DND-41 (cell line): ENCODE data around the gene IGF2.

ENCODE experiments used
- ATAC-seq: fragments of 200-7000 bp; cut with Tn5 transposase; 3 replicates; pipeline ENCODE4 v1.9.1; 2021; ENCODE audit warnings: low read depth; ENCODE audit not compliant: insufficient read depth
- DNase-seq: peaks from one replicate; pipeline ENCODE4 v3.0.0-alpha.2; 2020
- H2AFZ ChIP-seq: 2 replicates; pipeline ENCODE4 v1.6.0; 2012; ENCODE audit warnings: low read depth, low read length
- H3K27ac ChIP-seq: 2 replicates; pipeline ENCODE4 v1.5.1; 2012; ENCODE audit warnings: low read length, inconsistent platforms
- H3K27me3 ChIP-seq: fragments of 200-600 bp; sonication (generic); 2 replicates; pipeline ENCODE4 v1.6.0; 2012; ENCODE audit warnings: low read length, mild to moderate bottlenecking, inconsistent platforms; ENCODE audit not compliant: insufficient read depth, poor library complexity
- H3K36me3 ChIP-seq: 2 replicates; pipeline ENCODE4 v1.5.1; 2012; ENCODE audit warnings: low read length, inconsistent platforms; ENCODE audit not compliant: insufficient read depth
- H3K4me1 ChIP-seq: 2 replicates; pipeline ENCODE4 v1.5.1; 2012; ENCODE audit warnings: mild to moderate bottlenecking, low read length; ENCODE audit not compliant: insufficient read depth
- H3K4me2 ChIP-seq: 2 replicates; pipeline ENCODE4 v1.6.0; 2012; ENCODE audit warnings: mild to moderate bottlenecking, moderate library complexity, low read length, inconsistent platforms; ENCODE audit not compliant: insufficient read depth
- H3K4me3 ChIP-seq, 2 experiments: fragments of 200-600 bp in 1 of 2; shearing (Covaris generic) in 1 of 2; 2 replicates each; pipeline ENCODE4 v1.5.1; 2012 to 2016; ENCODE audit warnings: inconsistent platforms in 2 of 2, low read length in 2 of 2, mild to moderate bottlenecking in 2 of 2, low read depth in 1 of 2, moderate library complexity in 1 of 2
- H3K79me2 ChIP-seq: 2 replicates; pipeline ENCODE4 v1.6.0; 2012; ENCODE audit warnings: low read length, inconsistent platforms; ENCODE audit not compliant: insufficient read depth
- H3K9ac ChIP-seq: 2 replicates; pipeline ENCODE4 v1.6.0; 2012; ENCODE audit warnings: low read depth, mild to moderate bottlenecking, inconsistent platforms, low read length, moderate library complexity
- H3K9me3 ChIP-seq: 2 replicates; pipeline ENCODE4 v1.5.1; 2012; ENCODE audit warnings: low read length, moderate library complexity, mild to moderate bottlenecking, inconsistent platforms; ENCODE audit not compliant: insufficient read depth, severe bottlenecking
- H4K20me1 ChIP-seq: 2 replicates; pipeline ENCODE4 v1.6.0; 2012; ENCODE audit warnings: low read length; ENCODE audit not compliant: insufficient read depth
- EZH2 ChIP-seq: IDR thresholded peaks from 3 replicates; pipeline ENCODE4 v1.6.1; 2012; ENCODE audit warnings: borderline replicate concordance, low read depth, mild to moderate bottlenecking, moderate library complexity, low read length, inconsistent platforms; ENCODE audit not compliant: severe bottlenecking
- TF ChIP-seq, protein P1 (sequence below): IDR thresholded peaks from 2 replicates; pipeline ENCODE4 v1.5.1; 2012; ENCODE audit warnings: borderline replicate concordance, low read length, moderate library complexity, mild to moderate bottlenecking; ENCODE audit not compliant: poor library complexity, severe bottlenecking; ENCODE audit errors: extremely low read depth

The IGF2 gene

DNA sequence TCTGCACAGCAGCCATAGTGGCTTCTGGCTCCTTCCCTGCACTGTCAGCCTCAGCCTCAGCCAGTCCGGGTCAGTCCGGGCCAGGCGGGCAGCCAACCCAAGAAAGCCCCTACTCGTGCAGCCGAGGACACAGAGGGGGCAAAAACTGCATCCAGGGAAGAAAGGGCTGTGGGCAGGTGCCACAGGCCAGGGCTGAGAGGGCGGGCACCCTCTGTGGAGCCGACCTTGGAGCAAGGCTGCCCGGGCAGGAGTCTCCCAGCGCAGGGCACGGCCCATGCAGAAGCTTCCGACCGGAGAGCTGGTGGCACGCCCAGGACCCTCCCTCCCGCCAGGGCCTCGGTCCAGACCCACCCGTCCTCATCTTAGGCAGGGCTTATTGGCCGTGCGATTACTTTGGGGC is 42.9 kb upstream of the IGF2 start:
- no peak overlapping the region for H3K27ac ChIP-seq
- no peak for DNase-seq
- no peaks in the 10 kb centered on the region; the same call in none of the 2 replicates for H4K20me1 ChIP-seq
- H3K27me3 ChIP-seq = no peaks in the 10 kb centered on the region
- TF ChIP-seq EZH2 = no peak
- TF ChIP-seq, protein P1, sequence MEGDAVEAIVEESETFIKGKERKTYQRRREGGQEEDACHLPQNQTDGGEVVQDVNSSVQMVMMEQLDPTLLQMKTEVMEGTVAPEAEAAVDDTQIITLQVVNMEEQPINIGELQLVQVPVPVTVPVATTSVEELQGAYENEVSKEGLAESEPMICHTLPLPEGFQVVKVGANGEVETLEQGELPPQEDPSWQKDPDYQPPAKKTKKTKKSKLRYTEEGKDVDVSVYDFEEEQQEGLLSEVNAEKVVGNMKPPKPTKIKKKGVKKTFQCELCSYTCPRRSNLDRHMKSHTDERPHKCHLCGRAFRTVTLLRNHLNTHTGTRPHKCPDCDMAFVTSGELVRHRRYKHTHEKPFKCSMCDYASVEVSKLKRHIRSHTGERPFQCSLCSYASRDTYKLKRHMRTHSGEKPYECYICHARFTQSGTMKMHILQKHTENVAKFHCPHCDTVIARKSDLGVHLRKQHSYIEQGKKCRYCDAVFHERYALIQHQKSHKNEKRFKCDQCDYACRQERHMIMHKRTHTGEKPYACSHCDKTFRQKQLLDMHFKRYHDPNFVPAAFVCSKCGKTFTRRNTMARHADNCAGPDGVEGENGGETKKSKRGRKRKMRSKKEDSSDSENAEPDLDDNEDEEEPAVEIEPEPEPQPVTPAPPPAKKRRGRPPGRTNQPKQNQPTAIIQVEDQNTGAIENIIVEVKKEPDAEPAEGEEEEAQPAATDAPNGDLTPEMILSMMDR = no peak
- peaks cover 12% of the 10 kb centered on the region for H3K4me1 ChIP-seq
- H3K4me2 ChIP-seq = no peak overlapping the region
- H3K9ac ChIP-seq = no peak overlapping the region
- H2AFZ ChIP-seq = no peak overlapping the region
- H3K4me3 ChIP-seq = no peak overlapping the region
- no peak for ATAC-seq
- H3K9me3 ChIP-seq = no peaks in the 10 kb centered on the region
- H3K79me2 ChIP-seq = no peaks in the 10 kb centered on the region
- no peaks in the 10 kb centered on the region for H3K36me3 ChIP-seq

DNA sequence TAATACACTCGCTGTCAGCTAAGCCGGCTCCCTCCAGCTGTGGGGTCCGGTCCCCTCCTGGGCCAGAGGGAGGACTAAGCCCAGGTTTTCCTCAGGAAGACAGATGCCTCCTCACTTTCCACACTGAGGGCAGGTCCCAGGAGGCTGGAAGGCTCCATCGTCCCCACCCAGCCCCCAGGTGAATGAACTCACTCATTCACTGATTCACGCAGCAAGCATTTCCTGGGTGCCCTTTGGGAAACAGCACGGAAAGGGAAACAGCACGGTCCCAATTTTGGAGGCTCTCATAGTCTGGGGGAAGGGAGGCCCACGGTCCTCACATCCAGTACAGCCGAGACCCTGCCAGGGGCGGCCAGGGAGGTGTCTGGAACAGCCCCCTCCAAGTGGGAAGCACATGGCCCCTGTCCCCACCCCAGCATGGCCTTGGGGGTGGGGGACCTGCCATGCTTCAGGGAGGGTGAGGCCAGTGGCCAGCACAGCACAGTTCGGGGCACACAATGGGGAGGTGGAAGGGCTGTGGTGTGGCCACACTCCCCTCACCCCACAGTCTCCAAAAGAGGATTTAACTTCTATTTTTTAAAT is 41.7 kb upstream of the IGF2 start:
- no peaks in the 10 kb centered on the region for H3K27me3 ChIP-seq

DNA sequence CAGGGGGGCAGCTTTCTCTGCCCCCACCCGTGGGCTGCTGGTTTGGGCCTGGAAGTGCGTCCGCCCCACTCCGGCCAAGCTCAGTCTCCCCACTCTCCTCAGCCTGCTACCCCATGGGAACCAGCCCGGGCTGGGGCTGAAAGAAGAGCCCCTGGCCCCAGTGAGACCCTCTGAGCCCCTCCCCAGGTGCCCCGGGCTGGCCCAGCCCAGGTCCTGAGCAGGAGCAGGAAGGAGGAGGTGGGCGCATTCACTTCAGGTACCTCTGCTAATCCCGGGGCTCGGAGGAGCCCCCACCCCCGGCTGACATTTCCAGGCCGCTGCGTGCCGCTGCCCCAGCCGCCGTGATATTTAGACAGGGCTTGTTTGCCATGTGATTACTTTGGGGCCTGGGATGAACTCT is 41.2 kb upstream of the IGF2 start:
- no peak for DNase-seq
- TF ChIP-seq, protein P1 = no peak
- no peak for TF ChIP-seq EZH2
- no peak overlapping the region for H3K4me2 ChIP-seq

More for the DNA sequence above, 41.7 kb upstream of the IGF2 start:
- H3K27ac ChIP-seq = no peak overlapping the region
- no peak overlapping the region for H3K4me3 ChIP-seq
- H2AFZ ChIP-seq = no peak overlapping the region
- H3K4me1 ChIP-seq = peaks cover 12% of the 10 kb centered on the region
- H3K36me3 ChIP-seq = no peaks in the 10 kb centered on the region
- no peak overlapping the region for H3K9ac ChIP-seq
- H3K4me2 ChIP-seq = no peak overlapping the region
- TF ChIP-seq, protein P1 = no peak
- no peak for TF ChIP-seq EZH2
- no peaks in the 10 kb centered on the region for H3K79me2 ChIP-seq
- H4K20me1 ChIP-seq = no peaks in the 10 kb centered on the region; the same call in 1 of the 2 replicates
- ATAC-seq = no peak
- H3K9me3 ChIP-seq = no peaks in the 10 kb centered on the region
- no peak for DNase-seq

DNA sequence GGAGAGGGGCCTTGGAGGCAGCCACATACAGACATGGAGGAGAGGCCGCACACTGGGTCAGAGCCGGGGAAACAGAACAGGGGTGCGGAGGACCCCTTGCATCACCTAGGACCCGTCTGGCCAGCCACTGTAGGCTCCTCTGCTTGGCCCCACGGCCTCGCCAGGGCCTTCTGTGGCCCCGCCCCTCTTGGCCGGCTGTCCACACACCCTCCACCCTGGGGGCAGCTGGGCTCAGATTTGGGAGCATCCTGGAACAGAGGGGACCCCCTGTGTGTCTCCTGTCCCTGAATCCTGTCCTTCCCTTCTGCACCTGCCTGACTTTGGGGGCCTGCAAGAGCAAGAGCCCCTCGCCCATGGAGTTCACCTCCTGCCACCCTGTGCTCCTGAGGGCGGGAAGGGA is 40.3 kb upstream of the IGF2 start:
- Histone ChIP-seq H3K79me2 (no peaks in the 10 kb centered on the region), H3K27me3 (no peaks in the 10 kb centered on the region), H3K9me3 (no peaks in the 10 kb centered on the region), H3K4me1 (peaks cover 12% of the 10 kb centered on the region), H4K20me1 (no peaks in the 10 kb centered on the region; the same call in 1 of the 2 replicates), H3K4me3 (no peak overlapping the region), H2AFZ (no peak overlapping the region), H3K27ac (no peak overlapping the region), H3K4me2 (no peak overlapping the region), H3K36me3 (no peaks in the 10 kb centered on the region), H3K9ac (no peak overlapping the region)
- DNase-seq (no peak), ATAC-seq (no peak)
- TF ChIP-seq, protein P1 = no peak
- no peak for TF ChIP-seq EZH2

More for the DNA sequence above, 41.2 kb upstream of the IGF2 start:
- H3K36me3 ChIP-seq = no peaks in the 10 kb centered on the region
- no peak for ATAC-seq
- peaks cover 12% of the 10 kb centered on the region for H3K4me1 ChIP-seq
- no peaks in the 10 kb centered on the region for H3K79me2 ChIP-seq
- H3K27me3 ChIP-seq = no peaks in the 10 kb centered on the region
- H3K4me3 ChIP-seq = no peak overlapping the region
- no peaks in the 10 kb centered on the region for H3K9me3 ChIP-seq
- H3K27ac ChIP-seq = no peak overlapping the region
- no peaks in the 10 kb centered on the region; the same call in 1 of the 2 replicates for H4K20me1 ChIP-seq
- no peak overlapping the region for H3K9ac ChIP-seq
- no peak overlapping the region for H2AFZ ChIP-seq
